ENCODE measurements around the gene CNKSR3. TPM values are rescaled to one million over a fixed set of nuclear protein-coding genes. Genes with fewer than 3 reads are reported as not detected.
"Not testable (repeated sequence)": the region's sequence is repeated elsewhere in the genome, so short reads cannot be mapped to it uniquely, and the experiment has no call there.

CNKSR3 gene
- total RNA-seq, 4 donors from 2014 or later, result 4.5 to 7.8 (median 7.0) TPM

DNA sequence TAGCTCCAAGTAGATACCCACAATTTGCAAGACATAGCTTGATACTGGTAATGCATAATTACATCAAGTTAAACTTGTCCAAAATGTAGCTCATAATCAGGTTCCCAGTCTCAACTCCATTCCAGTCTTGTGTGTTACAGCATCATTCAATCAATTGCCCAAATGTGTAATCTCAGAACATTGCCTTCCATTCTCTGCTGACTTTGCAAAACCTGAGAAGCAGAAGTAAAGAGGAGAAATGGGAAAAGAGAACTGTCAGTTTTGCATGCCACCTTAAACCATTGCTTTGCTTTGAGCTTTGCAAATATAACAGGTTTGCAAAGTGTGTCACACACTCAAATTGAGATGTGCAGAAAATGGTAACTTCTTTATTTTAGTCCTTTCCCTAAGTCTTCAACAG, 40.3 kb upstream of the CNKSR3 start:
- Histone ChIP-seq H3K36me3 (no peaks in the 10 kb centered on the region), H3K4me3 (replicated peaks in 1 of 3) (no peak overlapping the region)
- intact Hi-C loops (cut with DNase I), result no loop called here

DNA sequence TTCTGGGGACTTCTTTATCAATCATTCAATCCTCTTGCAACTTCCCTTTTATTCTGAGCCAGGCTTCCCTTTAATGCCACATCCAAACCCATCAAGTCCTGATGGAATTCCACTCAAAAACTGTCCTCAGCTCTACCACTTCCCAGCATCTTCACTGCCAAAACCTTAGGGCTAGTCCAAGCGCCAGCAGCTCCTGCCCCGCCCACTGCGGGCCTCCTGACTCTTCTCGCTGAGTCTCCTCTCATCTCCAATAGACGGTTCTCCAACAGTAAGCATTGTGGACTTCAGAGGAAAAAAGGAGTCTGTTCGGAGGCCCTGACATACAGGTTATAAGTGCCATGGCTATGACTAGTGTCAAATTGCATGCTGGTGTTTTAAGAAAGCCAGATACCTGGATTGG, 38.7 kb upstream of the CNKSR3 start:
- intact Hi-C loops (cut with DNase I), result no loop called here
- Histone ChIP-seq H3K9me3 (no peaks in the 10 kb centered on the region), H3K27ac (no peak overlapping the region), H3K36me3 (no peaks in the 10 kb centered on the region), H3K27me3 (no peaks in the 10 kb centered on the region), H3K4me1 (peaks cover 4 to 15% of the 10 kb centered on the region in 2 donors), H3K4me3 (replicated peaks in 1 of 3) (no peak overlapping the region)
- DNase-seq, result no peak
- 74 to 88% methylated on average over 6 of the region's 6 CpGs for WGBS, 2 donors
- TF ChIP-seq, protein P1, sequence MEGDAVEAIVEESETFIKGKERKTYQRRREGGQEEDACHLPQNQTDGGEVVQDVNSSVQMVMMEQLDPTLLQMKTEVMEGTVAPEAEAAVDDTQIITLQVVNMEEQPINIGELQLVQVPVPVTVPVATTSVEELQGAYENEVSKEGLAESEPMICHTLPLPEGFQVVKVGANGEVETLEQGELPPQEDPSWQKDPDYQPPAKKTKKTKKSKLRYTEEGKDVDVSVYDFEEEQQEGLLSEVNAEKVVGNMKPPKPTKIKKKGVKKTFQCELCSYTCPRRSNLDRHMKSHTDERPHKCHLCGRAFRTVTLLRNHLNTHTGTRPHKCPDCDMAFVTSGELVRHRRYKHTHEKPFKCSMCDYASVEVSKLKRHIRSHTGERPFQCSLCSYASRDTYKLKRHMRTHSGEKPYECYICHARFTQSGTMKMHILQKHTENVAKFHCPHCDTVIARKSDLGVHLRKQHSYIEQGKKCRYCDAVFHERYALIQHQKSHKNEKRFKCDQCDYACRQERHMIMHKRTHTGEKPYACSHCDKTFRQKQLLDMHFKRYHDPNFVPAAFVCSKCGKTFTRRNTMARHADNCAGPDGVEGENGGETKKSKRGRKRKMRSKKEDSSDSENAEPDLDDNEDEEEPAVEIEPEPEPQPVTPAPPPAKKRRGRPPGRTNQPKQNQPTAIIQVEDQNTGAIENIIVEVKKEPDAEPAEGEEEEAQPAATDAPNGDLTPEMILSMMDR (IDR thresholded peaks at IDR 0.05), result no peak
- no peak for TF ChIP-seq POLR2A (IDR thresholded peaks at IDR 0.05)

More for the DNA sequence above, 40.3 kb upstream of the CNKSR3 start:
- peaks cover 9 to 28% of the 10 kb centered on the region in 2 donors for H3K4me1 ChIP-seq
- H3K9me3 ChIP-seq, result no peaks in the 10 kb centered on the region
- H3K27me3 ChIP-seq, result no peaks in the 10 kb centered on the region
- no peak for DNase-seq
- TF ChIP-seq, protein P1 (IDR thresholded peaks at IDR 0.05), result no peak
- TF ChIP-seq POLR2A (IDR thresholded peaks at IDR 0.05), result no peak
- H3K27ac ChIP-seq, result no peak overlapping the region

DNA sequence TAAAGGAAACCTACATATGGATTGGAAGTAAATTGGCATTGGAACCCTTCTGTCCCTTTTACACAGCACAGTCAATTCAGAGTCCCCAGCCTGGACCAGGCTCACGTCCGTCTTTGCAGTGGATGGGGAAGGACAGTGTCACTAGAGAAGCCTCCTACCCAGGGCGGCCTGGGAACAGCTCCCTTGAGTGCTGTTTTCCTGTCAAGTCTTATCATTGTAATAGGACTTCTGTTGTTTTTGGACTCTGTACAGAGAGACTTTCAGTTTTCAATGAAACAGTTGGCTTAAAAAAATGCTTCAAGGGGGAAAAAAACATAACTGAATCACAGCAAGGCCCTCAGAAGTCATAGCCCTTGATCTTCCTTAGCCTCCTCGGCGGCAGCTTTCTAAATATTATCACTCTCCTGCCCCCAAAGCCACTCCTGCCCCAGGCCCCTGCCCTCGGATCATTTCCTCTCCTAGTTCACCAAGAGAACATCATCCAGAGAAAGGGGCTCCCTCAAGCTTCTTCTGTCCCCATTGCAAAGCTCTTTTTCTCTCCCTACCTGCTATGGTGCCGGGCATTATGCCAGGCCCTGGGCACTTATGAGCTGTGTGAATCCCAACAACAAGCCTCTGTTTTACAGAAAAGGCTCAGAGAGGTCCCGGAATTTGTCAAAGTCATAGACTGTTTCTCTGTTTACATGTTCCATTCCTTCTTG, 37.8 kb upstream of the CNKSR3 start:
- Histone ChIP-seq H3K9me3 (no peaks in the 10 kb centered on the region), H3K36me3 (no peaks in the 10 kb centered on the region), H3K4me1 (peaks cover 4 to 15% of the 10 kb centered on the region in 2 donors), H3K4me3 (replicated peaks in 1 of 3) (no peak overlapping the region), H3K27ac (peak overlapping the region; percentile 51 to 63 (median 56)), H3K27me3 (no peaks in the 10 kb centered on the region)
- DNase-seq, result peak; percentile 88 to 90
- 13 to 20% methylated on average over 8 of the region's 8 CpGs for WGBS, 2 donors
- TF ChIP-seq, protein P1 (IDR thresholded peaks at IDR 0.05), result no peak
- TF ChIP-seq POLR2A (IDR thresholded peaks at IDR 0.05), result no peak
- intact Hi-C loops (cut with DNase I), result no loop called here

DNA sequence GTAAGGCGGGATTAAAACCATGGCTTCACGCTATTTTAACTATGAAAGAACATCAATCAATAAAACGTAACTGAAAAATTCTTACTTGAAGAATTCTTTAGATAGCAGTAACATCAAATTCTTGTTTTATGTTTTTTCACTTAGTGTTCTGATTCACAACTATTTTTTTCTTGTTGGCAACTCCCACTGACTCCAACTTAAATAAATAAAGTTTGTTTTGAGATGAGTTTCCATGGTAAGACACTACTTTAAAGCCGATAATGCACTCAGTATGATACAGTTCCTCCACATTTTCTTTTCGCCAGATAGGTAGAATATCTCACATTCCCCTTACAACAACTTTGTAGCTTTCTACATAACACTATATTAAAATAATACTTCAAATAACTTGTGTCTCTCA, 33.1 kb upstream of the CNKSR3 start:
- TF ChIP-seq POLR2A (IDR thresholded peaks at IDR 0.05), result no peak
- TF ChIP-seq, protein P1 (IDR thresholded peaks at IDR 0.05), result no peak
- DNase-seq, result no peak
- WGBS, 2 donors, result 91 to 94% methylated on average over 5 of the region's 5 CpGs
- Histone ChIP-seq H3K4me3 (replicated peaks in 1 of 3) (no peak overlapping the region), H3K4me1 (peaks cover 4 to 9% of the 10 kb centered on the region in 2 donors), H3K27me3 (no peaks in the 10 kb centered on the region), H3K36me3 (no peaks in the 10 kb centered on the region), H3K27ac (no peak overlapping the region), H3K9me3 (no peaks in the 10 kb centered on the region)
- intact Hi-C loops (cut with DNase I), result no loop called here

DNA sequence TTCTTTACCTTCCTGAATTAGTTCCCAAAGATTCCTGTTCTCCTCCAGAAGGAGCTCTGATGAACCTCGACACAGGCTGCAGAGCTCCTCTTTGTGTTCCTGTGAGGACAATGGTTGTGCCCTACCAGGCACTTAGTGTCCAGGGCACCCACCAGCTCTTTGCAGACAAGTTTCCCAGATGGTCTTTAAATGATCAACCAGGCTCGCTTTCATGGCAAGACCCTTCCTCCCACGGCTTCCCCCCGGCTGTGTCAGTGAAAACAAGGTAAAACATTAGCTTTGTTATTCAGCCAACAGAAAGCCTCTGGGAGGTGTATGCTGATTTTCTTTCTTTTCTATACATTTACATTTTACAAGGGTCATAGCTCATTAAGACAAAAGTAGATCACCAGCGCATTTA, 32.3 kb upstream of the CNKSR3 start:
- no peaks in the 10 kb centered on the region for H3K27me3 ChIP-seq

DNA sequence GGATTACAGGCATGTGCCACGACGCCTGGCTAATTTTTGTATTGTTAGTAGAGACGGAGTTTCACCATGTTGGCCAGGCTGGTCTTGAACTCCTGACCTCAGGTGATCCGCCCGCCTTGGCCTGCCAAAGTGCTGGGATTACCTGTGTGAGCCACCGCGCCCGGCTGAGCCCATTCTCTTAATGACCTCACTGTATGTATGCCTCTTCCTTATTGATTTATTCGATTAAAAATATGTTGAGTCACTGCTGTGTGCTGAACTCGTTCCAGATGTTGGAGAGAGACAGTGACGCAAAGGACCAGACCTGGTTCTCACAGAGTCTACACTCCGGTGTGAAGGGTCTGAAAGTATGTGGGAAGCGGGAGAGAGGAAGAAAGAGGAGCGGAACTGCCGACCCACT, 31.4 kb upstream of the CNKSR3 start:
- DNase-seq; H3K36me3 ChIP-seq; H3K9me3 ChIP-seq; H3K27ac ChIP-seq; H3K27me3 ChIP-seq; H3K4me3 ChIP-seq (replicated peaks in 1 of 3); intact Hi-C loops (cut with DNase I); H3K4me1 ChIP-seq: not testable (repeated sequence)
- 96 to 97% methylated on average over 15 of the region's 15 CpGs for WGBS, 2 donors

More for the DNA sequence above, 32.3 kb upstream of the CNKSR3 start:
- peaks cover 0 to under 1% of the 10 kb centered on the region in 2 donors for H3K4me1 ChIP-seq
- H3K4me3 ChIP-seq (replicated peaks in 1 of 3), result no peak overlapping the region
- H3K27ac ChIP-seq, result no peak overlapping the region
- no peak for DNase-seq
- TF ChIP-seq, protein P1 (IDR thresholded peaks at IDR 0.05), result no peak
- TF ChIP-seq POLR2A (IDR thresholded peaks at IDR 0.05), result no peak
- H3K9me3 ChIP-seq, result no peaks in the 10 kb centered on the region
- 86 to 88% methylated on average over 5 of the region's 5 CpGs for whole genome bisulfite sequencing, 2 donors
- H3K36me3 ChIP-seq, result no peaks in the 10 kb centered on the region
- intact Hi-C loops (cut with DNase I), result no loop called here

All from thyroid gland (tissue), 4 donors.